Gastrocnemius medialis (tissue), 4 donors: Measurements from ENCODE around the gene SLC6A19. TPM values are rescaled to one million over a fixed set of nuclear protein-coding genes. Genes with fewer than 3 reads are reported as not detected.

Experiments
- ATAC-seq, 2 donors: fragments of 150-250 bp; one replicate each; pipeline ENCODE4 v1.9.1; 2016
- DNase-seq, 2 donors: peaks; one replicate each; pipeline ENCODE4 v3.0.0-alpha.2; 2019
- H3K27ac ChIP-seq, 4 donors: fragments of 200-600 bp; sonication (generic); 1 replicate in 1 of 4; 2 replicates in 3 of 4; pipeline ENCODE4 v1.5.1; 2016 to 2018; ENCODE audit warnings: mild to moderate bottlenecking in 2 of 4, moderate library complexity in 1 of 4
- H3K27me3 ChIP-seq, 3 donors: fragments of 200-600 bp; sonication (generic) in 2 of 3; 1 replicate in 1 of 3; 2 replicates in 2 of 3; pipeline versions ENCODE4 v1.5.1 to v1.6.0; 2016 to 2019; ENCODE audit warnings: mild to moderate bottlenecking in 1 of 3, moderate library complexity in 1 of 3
- H3K36me3 ChIP-seq, 2 donors: fragments of 200-600 bp; sonication (generic) in 1 of 2; one replicate each; pipeline ENCODE4 v1.5.1; 2017 to 2018
- H3K4me1 ChIP-seq, 2 donors: fragments of 200-600 bp; sonication (generic) in 1 of 2; one replicate each; pipeline ENCODE4 v1.5.1; 2016 to 2017; ENCODE audit warnings: mild to moderate bottlenecking in 2 of 2
- H3K4me3 ChIP-seq, 4 donors: fragments of 200-600 bp; sonication (generic) in 3 of 4; 1 replicate in 1 of 4; 2 replicates in 3 of 4; pipeline ENCODE4 v1.5.1; 2016 to 2019; ENCODE audit warnings: mild to moderate bottlenecking in 2 of 4
- H3K9me3 ChIP-seq, 3 donors: fragments of 200-600 bp; sonication (generic) in 2 of 3; 1 replicate in 1 of 3; 2 replicates in 2 of 3; pipeline ENCODE4 v1.5.1; 2016 to 2019
- CTCF ChIP-seq, 5 experiments: fragments of 450-650 bp in 3 of 5; fragments of 200-600 bp in 2 of 5; sonication (generic) in 2 of 5; IDR thresholded peaks in 4 of 5; conservative IDR thresholded peaks in 1 of 5; 1 replicate in 4 of 5; 2 replicates in 1 of 5; pipeline ENCODE4 v1.5.1; 2016 to 2019; ENCODE audit warnings: antibody characterized with exemption in 5 of 5, mild to moderate bottlenecking in 3 of 5, moderate library complexity in 3 of 5
- POLR2A ChIP-seq, 2 donors: fragments of 450-650 bp; IDR thresholded peaks; one replicate each; pipeline ENCODE4 v1.6.1; 2017; ENCODE audit warnings: antibody characterized with exemption in 2 of 2, mild to moderate bottlenecking in 2 of 2, moderate library complexity in 2 of 2
- in situ Hi-C, 4 donors: fragments of 200-750 bp; cut with MboI; loops; one replicate each; pipeline versions ENCODE4 v1.15.0 to v1.8.0; 2017; ENCODE audit warnings: low sequenced_read_pairs in 4 of 4
- intact Hi-C: fragments of 100-400 bp; cut with DNase I; formaldehyde crosslinking; loops from one replicate; pipeline ENCODE4 v1.15.1; 2023; ENCODE audit warnings: low total_unique reads
- total RNA-seq, 4 donors: library from RNA; depleted of rRNA; stranded (reverse); fragments of >200 nt; gene quantifications; one replicate each; pipeline versions ENCODE4 v1.1.0 to v1.2.3, GENCODE V29; 2016

The SLC6A19 gene
- total RNA-seq, 4 donors from 2014 or later, result 0.05 TPM; not detected in 3

- ATAC-seq, result no peak
- Histone ChIP-seq H3K36me3 (no peaks in the 10 kb centered on the region), H3K27me3 (peaks cover 0 to 4% (median 3%) of the 10 kb centered on the region in 3 donors), H3K9me3 (no peaks in the 10 kb centered on the region), H3K4me3 (no peak overlapping the region), H3K4me1 (no peaks in the 10 kb centered on the region), H3K27ac (no peak overlapping the region)
- in situ Hi-C loops, result no loop called here
- DNase-seq, result no peak
- intact Hi-C loops, result no loop called here
- TF ChIP-seq CTCF (IDR thresholded peaks at IDR 0.05 in 4 of 5, conservative IDR thresholded peaks at IDR 0.05 in 1 of 5) (no peak), POLR2A (IDR thresholded peaks at IDR 0.05) (no peak)
These were observed 34.4 kb downstream of the SLC6A19 start for GRCh38 chr5:1235838-1236237.

GRCh38 chr5:1239505-1240251 is 38.3 kb downstream of the SLC6A19 start:
- DNase-seq, result no peak
- Histone ChIP-seq H3K27ac (no peak overlapping the region), H3K27me3 (peaks cover 0 to 13% (median 6%) of the 10 kb centered on the region in 3 donors), H3K9me3 (no peaks in the 10 kb centered on the region), H3K4me3 (no peak overlapping the region), H3K4me1 (no peaks in the 10 kb centered on the region), H3K36me3 (no peaks in the 10 kb centered on the region)
- in situ Hi-C loops, result no loop called here
- intact Hi-C loops, result no loop called here
- no peak for ATAC-seq
- no peak for TF ChIP-seq POLR2A (IDR thresholded peaks at IDR 0.05)

DNA sequence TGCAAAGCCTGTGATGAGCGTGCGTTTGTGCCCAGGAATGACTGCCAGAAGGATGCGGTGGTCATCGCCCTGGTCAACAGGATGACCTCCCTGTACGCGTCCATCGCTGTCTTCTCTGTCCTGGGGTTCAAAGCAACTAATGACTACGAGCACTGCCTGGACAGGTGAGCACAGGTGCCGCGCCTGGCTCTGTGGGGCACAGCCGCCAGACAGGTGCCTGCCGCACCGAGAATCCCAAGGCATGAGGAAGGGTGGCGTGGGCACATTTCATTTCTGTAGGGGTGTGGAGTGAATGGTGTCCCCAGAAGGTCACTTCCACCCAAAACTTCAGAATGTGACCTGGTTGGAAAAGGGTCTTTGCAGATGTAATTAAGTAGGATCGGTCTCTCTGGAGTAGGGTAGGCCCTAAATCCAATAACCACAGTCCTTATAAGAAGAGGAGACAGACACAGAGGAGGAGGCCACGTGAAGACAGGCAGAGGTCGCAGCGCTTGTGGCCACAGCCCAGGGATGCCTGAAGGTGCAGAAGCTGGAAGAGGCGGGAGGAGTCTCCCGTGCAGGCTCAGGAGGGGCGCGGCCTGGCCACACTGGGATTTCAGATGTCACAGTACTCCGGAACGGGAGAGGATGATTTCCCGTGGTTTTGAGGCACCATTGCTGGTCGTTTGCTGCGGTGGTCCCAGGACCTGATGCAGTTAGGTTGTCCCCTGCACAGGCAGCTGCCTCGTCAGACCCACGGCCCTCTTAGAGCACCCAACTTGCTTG is 39.3 kb downstream of the SLC6A19 start:
- ATAC-seq (no peak), DNase-seq (no peak)
- H3K36me3 ChIP-seq, result no peaks in the 10 kb centered on the region
- no peak overlapping the region for H3K27ac ChIP-seq
- H3K4me1 ChIP-seq, result no peaks in the 10 kb centered on the region
- peaks cover 0 to 23% (median 12%) of the 10 kb centered on the region in 3 donors for H3K27me3 ChIP-seq
- no peaks in the 10 kb centered on the region for H3K9me3 ChIP-seq
- TF ChIP-seq CTCF (IDR thresholded peaks at IDR 0.05 in 4 of 5, conservative IDR thresholded peaks at IDR 0.05 in 1 of 5), result no peak
- TF ChIP-seq POLR2A (IDR thresholded peaks at IDR 0.05), result no peak
- no peak overlapping the region for H3K4me3 ChIP-seq
- in situ Hi-C loops (no loop called here), intact Hi-C loops (no loop called here)

GRCh38 chr5:1241509-1242080 is 40.2 kb downstream of the SLC6A19 start:
- H3K4me3 ChIP-seq, result no peak overlapping the region
- no peak overlapping the region for H3K27ac ChIP-seq
- H3K36me3 ChIP-seq, result no peaks in the 10 kb centered on the region
- in situ Hi-C loops (no loop called here), intact Hi-C loops (no loop called here)
- ATAC-seq (no peak), DNase-seq (no peak)
- H3K4me1 ChIP-seq, result no peaks in the 10 kb centered on the region
- peaks cover 3 to 33% (median 16%) of the 10 kb centered on the region in 3 donors for H3K27me3 ChIP-seq
- TF ChIP-seq POLR2A (IDR thresholded peaks at IDR 0.05), result no peak
- TF ChIP-seq CTCF (IDR thresholded peaks at IDR 0.05 in 4 of 5, conservative IDR thresholded peaks at IDR 0.05 in 1 of 5), result no peak
- no peaks in the 10 kb centered on the region for H3K9me3 ChIP-seq
